GM21576 (cell line): ENCODE results near the gene TPP2.

ENCODE experiments used
- ATAC-seq: cut with Tn5 transposase; IDR thresholded peaks from one replicate; pipeline ENCODE4 v1.9.1; 2021; ENCODE audit warnings: mild to moderate bottlenecking, moderate library complexity; ENCODE audit not compliant: unreplicated experiment

The TPP2 gene

GRCh38 chr13:102596147-102597028 is at the start of gene TPP2:
TSS of gene TPP2 (plus strand) at chr13:102596986. CDS start at chr13:102597039, 53 bp downstream.
- ATAC-seq: peak; percentile 69

GRCh38 chr13:102548811-102549210 is 48.0 kb upstream of the TPP2 start:
- ATAC-seq: no peak

GRCh38 chr13:102550507-102550906 is 46.3 kb upstream of the TPP2 start:
- no peak for ATAC-seq

DNA sequence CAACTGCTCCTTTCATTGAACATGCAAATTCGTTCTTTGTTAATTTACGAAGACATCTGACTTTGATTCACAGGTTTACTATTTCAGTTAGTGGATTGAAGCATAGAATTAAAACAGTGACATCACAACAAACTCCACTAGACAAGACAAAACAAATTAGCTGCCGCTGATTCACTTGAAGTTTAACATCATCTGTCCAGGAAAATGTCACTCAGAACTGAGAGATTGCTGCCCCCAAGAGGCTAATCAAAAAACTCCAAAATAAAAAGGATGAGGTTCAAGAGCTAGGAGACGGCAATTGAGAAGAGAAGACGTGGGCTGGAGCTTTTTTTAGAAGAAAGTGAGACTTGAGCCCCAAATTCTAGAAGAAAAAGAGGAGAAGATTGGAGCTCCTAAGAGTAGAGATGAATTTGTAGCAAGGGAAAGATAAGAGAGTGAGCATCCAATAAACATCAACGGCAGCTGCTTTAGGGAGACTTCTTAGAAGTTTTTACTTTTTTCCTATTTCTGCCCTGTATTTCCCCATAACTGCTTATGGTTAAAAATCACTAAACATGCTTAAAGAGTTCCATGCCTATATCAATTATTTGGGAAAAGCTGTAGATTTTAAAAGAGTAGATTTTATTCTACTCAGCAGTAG is 40.8 kb upstream of the TPP2 start:
- ATAC-seq: no peak

GRCh38 chr13:102556806-102557205 is 40.0 kb upstream of the TPP2 start:
- ATAC-seq: no peak

- ATAC-seq: no peak
Measured at GRCh38 chr13:102558029-102558428, 38.8 kb upstream of the TPP2 start.

- ATAC-seq: no peak
Measured at GRCh38 chr13:102561933-102562332, 34.9 kb upstream of the TPP2 start.

DNA sequence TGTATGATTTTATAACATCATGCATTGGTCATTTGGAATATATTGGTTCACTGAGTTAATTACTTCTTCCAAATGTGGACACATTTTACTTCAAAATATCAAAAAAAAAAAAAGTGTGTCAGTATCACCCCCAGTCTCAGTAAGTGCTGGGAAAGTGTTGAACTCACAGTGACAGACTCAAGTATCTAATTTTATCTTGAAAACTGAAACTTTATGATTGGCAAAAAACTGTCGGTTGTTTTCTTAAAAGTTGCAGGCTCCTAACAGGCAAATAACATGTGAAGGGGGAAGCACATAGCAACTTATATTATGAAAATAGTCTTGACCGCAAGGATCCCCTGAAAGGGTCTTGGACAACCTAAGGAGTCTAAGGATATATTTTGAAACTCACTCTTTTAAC is 33.5 kb upstream of the TPP2 start:
- no peak for ATAC-seq

- ATAC-seq: no peak
Measured at GRCh38 chr13:102564564-102564963, 32.2 kb upstream of the TPP2 start.

GRCh38 chr13:102566513-102566912 is 30.3 kb upstream of the TPP2 start:
- ATAC-seq: no peak

DNA sequence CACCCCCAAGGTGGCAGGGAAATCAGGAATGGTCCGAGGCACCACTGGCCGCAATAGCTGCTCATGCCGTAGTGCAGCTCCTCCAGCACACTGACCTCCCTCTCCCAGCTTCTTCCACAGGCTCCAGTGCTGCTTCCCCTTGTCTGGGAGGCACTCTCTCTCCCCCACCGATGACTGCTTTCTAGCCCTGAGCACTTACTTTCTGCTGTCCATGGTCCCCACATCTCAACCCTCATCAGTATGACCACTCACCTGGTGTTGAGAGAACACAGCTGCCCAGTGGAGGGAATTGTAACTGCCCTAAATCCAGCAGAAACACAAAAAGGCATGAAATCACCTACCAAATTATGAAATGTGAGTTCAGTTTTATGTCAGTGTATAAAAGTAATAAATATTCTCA is 28.9 kb upstream of the TPP2 start:
- ATAC-seq: no peak

DNA sequence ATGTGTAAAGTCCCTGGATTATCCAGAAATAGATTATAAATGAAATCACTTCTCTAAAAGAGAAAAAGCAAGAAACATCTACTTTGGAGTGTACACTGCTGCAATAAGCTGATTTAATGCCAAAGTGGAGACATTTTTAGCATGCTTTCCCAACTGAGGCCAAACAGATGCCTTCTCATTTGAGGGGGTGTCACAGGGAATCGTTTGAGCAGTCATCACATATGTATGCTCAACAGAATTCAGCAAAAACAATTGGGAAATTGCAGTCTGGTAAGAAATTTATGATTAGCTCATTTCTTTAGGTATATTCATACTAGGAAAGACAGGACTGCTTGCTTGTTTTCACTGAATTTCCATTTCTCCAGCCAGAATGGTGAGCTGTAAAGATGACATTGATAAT is 27.3 kb upstream of the TPP2 start:
- no peak for ATAC-seq

- no peak for ATAC-seq
Measured at GRCh38 chr13:102571075-102571474, 25.7 kb upstream of the TPP2 start.

- ATAC-seq: no peak
Measured at GRCh38 chr13:102572323-102572722, 24.5 kb upstream of the TPP2 start.

DNA sequence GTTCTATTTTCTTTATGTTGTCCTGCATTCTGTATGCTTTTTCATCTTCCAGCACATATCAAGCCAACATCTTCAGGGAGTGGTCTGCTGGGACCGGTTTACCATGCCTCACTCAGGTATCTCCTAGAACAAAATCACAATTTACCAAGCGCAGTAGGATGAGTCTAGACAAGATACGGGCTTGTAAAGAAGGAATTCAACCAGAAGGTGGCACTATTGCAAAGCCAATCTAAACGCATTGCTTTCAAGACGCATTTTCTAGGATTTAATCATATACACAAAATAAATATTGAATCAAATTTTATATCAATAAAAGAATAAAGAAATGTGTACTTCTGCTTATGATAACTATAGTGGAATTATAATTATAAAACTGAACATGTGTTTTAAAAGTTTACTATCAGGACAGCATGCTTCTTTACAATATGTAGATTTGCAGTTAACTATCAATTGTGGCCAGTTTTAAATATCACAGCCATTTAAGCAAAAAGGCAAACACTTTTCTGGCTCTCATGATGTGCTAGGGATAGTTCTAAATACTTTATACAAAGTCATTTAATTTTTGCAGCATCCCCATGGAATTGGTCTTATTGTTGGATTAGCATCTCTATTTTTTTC is 16.1 kb upstream of the TPP2 start:
- ATAC-seq: peak; percentile 58

GRCh38 chr13:102582256-102582655 is 14.5 kb upstream of the TPP2 start:
- ATAC-seq: no peak

DNA sequence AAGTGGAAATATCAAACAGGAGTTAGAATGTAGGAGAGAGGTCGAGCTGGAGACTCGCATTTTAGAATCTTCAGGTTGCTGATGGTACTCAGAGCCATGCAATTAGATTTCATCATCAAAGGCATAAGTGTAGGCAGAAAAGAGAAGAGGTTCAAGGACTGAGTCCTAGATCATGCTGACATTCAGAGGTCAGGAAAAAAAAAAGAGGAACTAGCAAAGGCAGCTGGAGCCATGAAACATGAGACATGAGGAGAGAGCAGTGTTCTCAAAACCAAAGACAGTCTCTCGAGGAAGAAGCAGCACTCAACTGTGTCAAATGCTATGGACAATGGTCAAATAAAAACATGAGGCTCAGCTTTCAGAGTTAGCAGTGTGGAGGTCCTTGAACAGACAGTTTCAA is 12.4 kb upstream of the TPP2 start:
- ATAC-seq: peak; percentile 64

- no peak for ATAC-seq
Measured at GRCh38 chr13:102586615-102587014, 10.2 kb upstream of the TPP2 start.

DNA sequence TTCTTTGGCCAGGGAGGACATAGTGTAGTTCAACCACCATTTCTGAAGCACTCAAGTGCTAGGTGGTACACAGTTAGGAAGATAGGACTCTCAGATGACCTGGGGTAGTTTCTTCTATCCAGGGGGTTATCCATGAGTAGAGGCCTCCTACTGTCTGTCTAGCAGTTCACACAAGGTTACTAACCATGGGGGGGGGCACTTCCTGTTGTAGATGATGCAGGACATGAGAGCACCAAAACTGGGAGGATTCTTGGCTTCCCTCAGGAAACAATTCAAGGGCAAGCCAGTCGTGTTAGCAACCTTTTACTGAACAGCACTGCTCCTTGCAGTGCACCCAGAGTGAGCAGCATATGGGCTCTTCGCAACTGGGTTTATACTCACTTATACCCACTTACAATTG is 8.9 kb upstream of the TPP2 start:
- ATAC-seq: no peak

DNA sequence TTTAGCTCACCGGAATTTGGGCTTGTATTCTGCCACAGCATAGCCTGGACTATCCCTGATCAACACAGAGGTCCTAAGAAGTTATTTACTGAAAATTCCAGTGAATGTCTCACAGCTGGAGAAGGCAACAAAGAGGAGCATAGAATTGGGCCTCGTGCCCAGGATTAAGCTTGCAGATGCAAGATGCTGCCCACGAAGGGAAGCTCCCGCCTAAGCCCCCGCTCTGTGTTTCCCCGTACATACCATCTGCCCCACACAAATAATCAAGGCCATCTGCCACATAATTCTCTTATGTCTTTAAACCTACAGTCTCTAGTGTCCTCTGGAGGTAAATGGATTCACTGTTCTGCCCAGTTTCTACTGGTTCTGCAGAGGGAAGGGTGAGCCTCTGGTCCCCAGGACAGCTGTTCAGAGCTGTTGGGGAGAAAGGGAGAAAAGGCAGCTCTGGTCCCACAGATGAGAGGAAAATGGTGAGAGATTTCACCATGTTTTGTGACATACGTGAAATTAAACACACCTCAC is 7.4 kb upstream of the TPP2 start:
- no peak for ATAC-seq

- ATAC-seq: peak; percentile 40
Measured at GRCh38 chr13:102591988-102592781, 4.6 kb upstream of the TPP2 start.
